Activated CD4-positive, alpha-beta memory T cell treated with anti-CD3 and anti-CD28 coated beads for 36 hours (primary cell): ENCODE measurements around the gene SPTB. TPM values are rescaled to one million over a fixed set of nuclear protein-coding genes. Genes with fewer than 3 reads are reported as not detected.

Experiments used
- CTCF ChIA-PET: fragments of 350-600 bp; sonication (Branson Sonifier 250); formaldehyde crosslinking; loops from one replicate; lab custom pipeline; 2021; ENCODE audit warnings: antibody characterized with exemption, inconsistent platforms; lab: Charles Lee
- POLR2A ChIA-PET: fragments of 350-600 bp; sonication (Branson Sonifier 250); formaldehyde crosslinking; loops from one replicate; lab custom pipeline; 2021; ENCODE audit warnings: antibody characterized with exemption; lab: Charles Lee
- DNase-seq: peaks from one replicate; pipeline ENCODE4 v3.0.0-alpha.2; 2020
- H3K27ac Mint-ChIP-seq: one replicate; pipeline ENCODE4 v1.8.0; 2021; ENCODE audit warnings: mixed read lengths
- H3K27me3 Mint-ChIP-seq: one replicate; pipeline ENCODE4 v1.8.0; 2021; ENCODE audit warnings: mixed read lengths
- H3K36me3 Mint-ChIP-seq: one replicate; pipeline ENCODE4 v1.8.0; 2021; ENCODE audit warnings: mixed read lengths
- H3K4me1 Mint-ChIP-seq: one replicate; pipeline ENCODE4 v1.8.0; 2021; ENCODE audit warnings: low read depth, mixed read lengths
- H3K4me3 Mint-ChIP-seq: one replicate; pipeline ENCODE4 v1.8.0; 2021; ENCODE audit warnings: mild to moderate bottlenecking, mixed read lengths
- H3K9me3 Mint-ChIP-seq: one replicate; pipeline ENCODE4 v1.8.0; 2021; ENCODE audit warnings: mixed read lengths
- intact Hi-C: fragments of 100-400 bp; cut with micrococcal nuclease; formaldehyde crosslinking; loops from one replicate; pipeline ENCODE4 v1.15.1; 2023
- total RNA-seq, 2 experiments: library from RNA; stranded (reverse); gene quantifications; one replicate each; pipeline ENCODE4 v1.2.3, GENCODE V29; 2021

The SPTB gene
- total RNA-seq, 2 experiments from 2014 or later = 0.57 to 0.70 TPM

DNA sequence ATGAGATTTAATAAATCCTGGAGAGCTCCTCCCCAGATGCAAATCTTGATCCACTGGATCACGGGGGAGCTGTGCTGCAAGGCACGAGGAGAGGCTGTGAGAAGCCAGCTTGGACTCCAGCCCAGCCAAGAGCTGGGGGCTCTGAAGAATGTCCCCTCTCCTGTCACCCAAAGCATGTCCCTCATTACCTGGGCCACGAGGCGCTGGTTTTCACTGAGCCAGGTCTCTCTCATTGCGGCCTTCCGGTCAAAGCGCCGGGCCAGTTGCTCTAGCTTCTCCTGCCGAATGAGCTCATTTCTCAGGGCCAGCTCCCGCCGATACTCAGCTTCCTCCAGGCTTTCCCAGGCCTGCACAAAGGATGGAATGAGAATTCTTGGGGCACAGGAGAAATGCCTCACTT is 83.3 kb downstream of the SPTB start:
- Mint-ChIP-seq H3K27ac (no peak overlapping the region), H3K4me1 (no peaks in the 10 kb centered on the region), H3K27me3 (no peaks in the 10 kb centered on the region), H3K36me3 (no peaks in the 10 kb centered on the region), H3K9me3 (no peaks in the 10 kb centered on the region), H3K4me3 (no peak overlapping the region)
- POLR2A ChIA-PET = no interaction called here
- CTCF ChIA-PET = interaction anchor here (0.5 to 1.7 kb wide), 3 partner anchors 11 to 287 kb away, joined by 3 to 4 read pairs (median 3); no protein-coding TSS in a partner anchor
- intact Hi-C loops = no loop called here
- no peak for DNase-seq

DNA sequence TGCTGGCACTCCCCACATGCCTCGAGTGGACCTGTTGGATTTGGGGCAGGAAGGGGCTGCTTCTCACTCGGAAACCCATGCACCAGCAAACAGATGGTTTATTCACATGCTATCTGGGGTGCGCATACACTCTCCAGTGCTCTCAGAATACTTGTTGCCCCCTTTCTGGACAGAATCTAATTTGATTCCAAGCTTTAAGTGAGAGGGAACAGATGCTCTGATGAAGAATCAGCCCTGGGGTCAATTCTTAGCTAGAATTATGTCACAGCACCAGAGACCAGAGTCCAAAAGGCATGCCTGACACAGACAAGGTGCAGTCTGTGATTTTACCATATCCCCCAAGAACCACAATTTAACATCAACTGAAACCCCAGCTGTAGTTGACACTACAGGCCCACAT is 83.8 kb downstream of the SPTB start:
- ChIA-PET POLR2A (no interaction called here), CTCF (interaction anchor here (0.6 to 1.7 kb wide), 3 partner anchors 11 to 31 kb away, joined by 3 to 4 read pairs (median 3); no protein-coding TSS in a partner anchor)
- Mint-ChIP-seq H3K4me1 (no peaks in the 10 kb centered on the region), H3K27ac (no peak overlapping the region), H3K27me3 (no peaks in the 10 kb centered on the region), H3K4me3 (no peak overlapping the region), H3K36me3 (no peaks in the 10 kb centered on the region), H3K9me3 (no peaks in the 10 kb centered on the region)
- intact Hi-C loops = no loop called here
- DNase-seq = no peak

DNA sequence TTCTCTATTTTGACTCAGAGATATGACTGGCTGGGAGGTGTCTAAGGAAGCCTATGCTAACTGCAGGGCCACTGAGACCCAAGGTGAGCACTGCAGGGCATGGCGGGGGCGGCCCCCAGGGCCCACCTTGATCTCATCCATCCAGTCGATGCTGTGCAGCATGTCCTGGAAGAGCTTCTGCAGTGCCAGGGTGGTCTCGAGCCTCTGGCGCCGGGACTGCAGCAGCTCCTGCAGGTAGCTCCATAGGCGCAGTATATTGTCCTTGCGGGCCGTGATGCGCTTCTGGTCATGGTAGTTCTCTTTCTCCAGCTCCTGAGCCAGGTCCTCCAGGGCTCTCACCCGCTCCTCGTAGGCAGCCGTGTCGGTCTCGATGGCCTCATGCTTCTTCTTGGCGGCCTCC is 84.5 kb downstream of the SPTB start:
- no peak overlapping the region for H3K4me3 Mint-ChIP-seq
- ChIA-PET CTCF (interaction anchor here (0.8 to 1.7 kb wide), 3 partner anchors 11 to 96 kb away, joined by 3 to 4 read pairs (median 3); no protein-coding TSS in a partner anchor), POLR2A (no interaction called here)
- H3K27ac Mint-ChIP-seq = no peak overlapping the region
- H3K27me3 Mint-ChIP-seq = no peaks in the 10 kb centered on the region
- intact Hi-C loops = no loop called here
- no peaks in the 10 kb centered on the region for H3K36me3 Mint-ChIP-seq
- no peaks in the 10 kb centered on the region for H3K4me1 Mint-ChIP-seq
- no peaks in the 10 kb centered on the region for H3K9me3 Mint-ChIP-seq
- no peak for DNase-seq

DNA sequence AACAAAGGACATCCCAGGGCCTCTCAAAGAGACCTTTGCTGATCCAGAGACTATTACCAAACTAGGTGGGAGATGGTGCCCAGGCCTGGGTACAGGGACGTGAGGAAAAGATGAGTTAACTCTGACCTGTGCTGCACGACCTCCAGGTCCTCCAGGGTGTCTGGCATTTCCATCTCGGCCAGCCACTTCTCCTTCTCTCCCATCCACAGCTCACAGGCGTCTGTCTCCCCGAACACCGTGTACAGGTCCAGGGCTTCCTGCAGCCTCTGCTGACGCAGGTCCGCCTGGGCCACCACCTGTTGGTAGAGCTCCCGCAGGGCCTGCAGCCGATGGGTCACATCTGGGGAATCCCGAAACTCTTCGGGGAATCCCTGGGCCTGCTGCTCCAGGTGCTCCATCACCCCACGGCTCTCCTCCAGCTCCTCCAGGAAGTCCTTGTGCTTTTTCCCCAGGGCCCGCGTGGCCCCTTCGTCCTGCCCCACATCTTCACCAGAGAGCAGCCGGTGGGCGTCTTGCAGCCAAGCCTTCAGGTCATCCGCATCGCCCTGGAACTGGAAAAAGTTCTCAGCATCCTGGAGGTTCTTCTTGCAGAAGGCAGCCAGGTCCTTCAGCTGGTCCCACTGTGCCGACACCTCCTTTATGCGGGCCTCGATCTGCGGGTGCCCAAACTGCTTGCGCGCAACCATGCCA is 86.7 kb downstream of the SPTB start:
- H3K36me3 Mint-ChIP-seq = no peaks in the 10 kb centered on the region
- CTCF ChIA-PET = interaction anchor here (1.0 to 1.9 kb wide), 3 partner anchors 28 to 121 kb away, joined by 3 to 7 read pairs (median 4); no protein-coding TSS in a partner anchor
- intact Hi-C loops = no loop called here
- DNase-seq = no peak
- no peaks in the 10 kb centered on the region for H3K9me3 Mint-ChIP-seq
- no peak overlapping the region for H3K4me3 Mint-ChIP-seq
- no peaks in the 10 kb centered on the region for H3K4me1 Mint-ChIP-seq
- POLR2A ChIA-PET = no interaction called here
- H3K27me3 Mint-ChIP-seq = no peaks in the 10 kb centered on the region
- no peak overlapping the region for H3K27ac Mint-ChIP-seq

DNA sequence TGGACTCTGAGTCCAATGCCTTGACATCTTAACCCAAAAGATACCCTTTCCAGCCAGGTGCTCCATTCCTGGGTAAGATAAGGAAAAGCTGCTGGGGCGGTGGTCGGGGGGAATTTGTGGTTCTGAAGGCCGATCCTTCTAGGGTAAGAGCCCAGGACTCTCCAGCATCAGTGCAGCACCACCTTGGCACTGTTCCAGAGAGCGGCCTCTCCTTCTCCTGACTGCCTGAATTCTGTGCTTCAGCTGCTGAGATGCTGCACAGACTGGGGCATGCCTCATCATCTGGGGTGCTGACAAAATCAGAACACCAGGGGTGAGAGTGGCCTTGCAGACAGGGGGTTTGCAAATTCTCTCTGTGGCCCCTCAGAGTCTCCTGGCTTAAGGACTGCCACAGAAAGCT is 87.5 kb downstream of the SPTB start:
- intact Hi-C loops = no loop called here
- H3K4me3 Mint-ChIP-seq = no peak overlapping the region
- H3K9me3 Mint-ChIP-seq = no peaks in the 10 kb centered on the region
- CTCF ChIA-PET = interaction anchor here (0.6 to 1.4 kb wide), 4 partner anchors 28 to 98 kb away, joined by 3 to 4 read pairs (median 4); no protein-coding TSS in a partner anchor
- H3K36me3 Mint-ChIP-seq = no peaks in the 10 kb centered on the region
- no peak for DNase-seq
- H3K27ac Mint-ChIP-seq = no peak overlapping the region
- no peaks in the 10 kb centered on the region for H3K27me3 Mint-ChIP-seq
- H3K4me1 Mint-ChIP-seq = no peaks in the 10 kb centered on the region
- POLR2A ChIA-PET = no interaction called here

DNA sequence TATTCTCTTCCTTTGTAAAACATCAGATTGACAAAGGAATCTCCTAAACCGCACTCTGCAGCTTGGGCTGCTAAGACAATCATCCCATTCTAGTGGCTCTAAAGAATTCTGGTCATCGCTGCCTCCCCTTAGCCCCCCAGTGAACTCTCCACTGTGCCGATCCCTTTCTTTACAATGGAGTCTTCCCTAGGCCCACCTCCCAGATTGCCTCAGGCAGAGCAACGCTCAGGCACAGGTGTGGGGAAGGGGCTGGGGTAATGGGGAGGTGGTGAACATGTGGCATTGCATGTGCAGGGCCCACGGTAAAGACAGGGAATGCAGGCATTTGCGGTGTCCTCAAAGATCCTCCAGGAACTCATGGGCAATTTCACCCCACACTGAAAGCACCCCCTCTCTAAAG is 89.2 kb downstream of the SPTB start:
- H3K27ac Mint-ChIP-seq = no peak overlapping the region
- no peak overlapping the region for H3K4me3 Mint-ChIP-seq
- H3K4me1 Mint-ChIP-seq = no peaks in the 10 kb centered on the region
- intact Hi-C loops = no loop called here
- CTCF ChIA-PET = no interaction called here
- no peaks in the 10 kb centered on the region for H3K36me3 Mint-ChIP-seq
- H3K9me3 Mint-ChIP-seq = no peaks in the 10 kb centered on the region
- no peak for DNase-seq
- POLR2A ChIA-PET = no interaction called here
- no peaks in the 10 kb centered on the region for H3K27me3 Mint-ChIP-seq

DNA sequence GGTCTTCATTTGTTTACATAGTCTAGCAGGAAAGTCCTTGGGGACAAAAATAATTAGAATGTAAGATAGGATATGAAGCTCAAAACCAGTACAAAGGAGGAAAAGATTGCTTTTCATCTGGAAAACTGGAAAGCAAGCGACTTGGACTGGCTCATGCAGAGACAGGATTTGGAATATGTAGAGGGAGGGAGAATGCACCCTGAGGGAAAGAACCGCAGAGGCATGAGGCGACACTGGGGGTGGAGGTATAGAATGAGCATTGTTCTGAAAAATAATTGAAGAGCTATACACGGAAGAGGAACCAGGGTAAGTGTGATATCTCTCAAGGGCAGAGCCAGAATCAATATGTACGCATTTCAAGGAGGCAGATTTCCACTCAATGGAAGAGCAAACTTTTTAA is 90.0 kb downstream of the SPTB start:
- Mint-ChIP-seq H3K27ac (no peak overlapping the region), H3K9me3 (no peaks in the 10 kb centered on the region), H3K36me3 (no peaks in the 10 kb centered on the region), H3K4me1 (no peaks in the 10 kb centered on the region), H3K4me3 (no peak overlapping the region), H3K27me3 (no peaks in the 10 kb centered on the region)
- intact Hi-C loops = no loop called here
- CTCF ChIA-PET = interaction anchor here (0.7 to 1.1 kb wide), 2 partner anchors 27 to 33 kb away, joined by 3 read pairs; no protein-coding TSS in a partner anchor
- no peak for DNase-seq
- POLR2A ChIA-PET = no interaction called here

DNA sequence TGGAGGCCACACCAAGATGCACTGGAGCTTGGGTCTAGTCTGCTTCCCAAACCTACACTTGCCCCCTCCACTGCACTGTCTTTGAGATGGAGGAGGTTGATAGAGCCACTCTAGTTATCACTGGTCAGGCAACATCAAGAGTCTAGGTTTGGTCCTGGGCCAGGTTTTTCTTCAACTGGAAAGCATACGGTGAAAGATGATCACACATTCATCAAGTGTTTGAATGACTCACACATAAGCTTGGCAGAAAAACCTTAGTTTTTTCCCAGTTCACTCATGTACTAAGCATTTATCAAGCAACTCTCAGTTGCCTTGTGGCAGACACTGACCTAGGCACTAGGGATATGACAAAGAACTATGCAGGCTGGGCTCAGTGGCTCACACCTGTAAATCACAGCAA is 91.0 kb downstream of the SPTB start:
- Mint-ChIP-seq H3K36me3 (no peaks in the 10 kb centered on the region), H3K9me3 (no peaks in the 10 kb centered on the region), H3K27ac (no peak overlapping the region), H3K27me3 (no peaks in the 10 kb centered on the region), H3K4me3 (no peak overlapping the region), H3K4me1 (no peaks in the 10 kb centered on the region)
- intact Hi-C loops = no loop called here
- ChIA-PET POLR2A (no interaction called here), CTCF (interaction anchor here (0.7 to 1.3 kb wide), 3 partner anchors 26 to 34 kb away, joined by 3 to 4 read pairs (median 3); no protein-coding TSS in a partner anchor)
- no peak for DNase-seq

DNA sequence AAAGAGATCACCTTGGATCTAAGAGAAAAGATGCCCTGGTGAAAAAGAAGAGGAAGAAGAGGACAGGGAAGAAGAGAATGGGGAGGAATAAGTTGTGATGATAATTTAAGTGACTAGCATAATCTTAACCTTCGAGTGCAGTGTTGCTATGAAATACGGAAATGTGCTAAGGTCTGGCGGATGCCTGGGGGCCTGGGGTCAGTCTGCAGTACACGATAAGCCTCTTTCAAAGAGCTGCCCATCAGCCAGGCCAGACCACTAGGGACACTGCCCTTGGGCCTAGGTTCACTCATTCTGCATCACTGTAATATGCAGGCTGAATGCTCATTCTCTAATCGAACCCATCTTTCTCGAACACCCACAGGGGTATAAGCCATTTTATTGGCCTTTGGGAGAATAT is 92.1 kb downstream of the SPTB start:
- Mint-ChIP-seq H3K27ac (no peak overlapping the region), H3K9me3 (no peaks in the 10 kb centered on the region), H3K4me1 (no peaks in the 10 kb centered on the region), H3K4me3 (no peak overlapping the region), H3K36me3 (no peaks in the 10 kb centered on the region), H3K27me3 (no peaks in the 10 kb centered on the region)
- intact Hi-C loops = no loop called here
- no peak for DNase-seq
- ChIA-PET POLR2A (no interaction called here), CTCF (interaction anchor here (1.2 to 1.3 kb wide), 2 partner anchors 27 to 35 kb away, joined by 3 to 4 read pairs; no protein-coding TSS in a partner anchor)

DNA sequence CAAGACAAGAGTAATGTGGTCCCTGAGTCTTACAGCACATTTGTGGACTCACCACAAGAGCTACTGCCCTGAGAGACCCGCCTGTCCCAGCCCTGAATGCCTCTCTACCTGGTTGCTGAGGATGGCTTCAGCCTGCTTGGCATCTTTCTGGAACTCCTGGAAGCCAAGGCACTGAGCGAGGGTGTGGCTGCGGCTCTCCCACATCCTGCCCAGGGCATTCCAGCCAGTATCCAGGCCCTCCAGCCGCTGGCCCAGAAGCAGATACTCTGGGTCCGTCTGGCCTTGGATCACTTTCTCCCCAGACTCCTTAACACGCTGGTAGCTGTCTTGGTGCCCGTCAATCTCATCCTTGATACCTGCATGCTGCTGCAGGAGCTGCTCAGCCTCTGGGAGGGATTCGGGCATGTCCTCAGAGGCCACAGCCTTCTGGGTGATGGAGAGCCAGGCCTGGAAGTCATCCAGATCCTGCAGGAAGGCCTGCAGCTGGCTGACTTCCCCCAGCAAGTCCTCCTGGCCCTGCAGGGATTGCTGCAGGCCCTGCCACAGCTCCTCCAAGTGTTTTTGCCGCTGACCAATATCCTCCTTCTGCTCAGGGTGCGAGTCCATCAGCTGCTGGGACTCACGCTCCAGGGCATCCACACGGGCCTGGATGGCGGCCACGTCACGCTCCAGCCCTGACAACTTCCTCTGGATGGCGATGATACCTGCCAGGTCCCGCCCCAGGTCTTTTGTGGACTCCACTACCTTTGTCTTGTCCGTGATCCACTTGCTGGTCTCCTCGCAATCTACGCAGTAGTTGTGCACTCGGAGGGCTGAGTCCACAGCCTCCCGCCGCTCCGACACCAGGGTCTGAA is 93.2 kb downstream of the SPTB start:
- H3K36me3 Mint-ChIP-seq = no peaks in the 10 kb centered on the region
- H3K27ac Mint-ChIP-seq = no peak overlapping the region
- H3K9me3 Mint-ChIP-seq = no peaks in the 10 kb centered on the region
- no peaks in the 10 kb centered on the region for H3K27me3 Mint-ChIP-seq
- CTCF ChIA-PET = interaction anchor here (1.2 to 1.9 kb wide), 2 partner anchors 21 to 25 kb away, joined by 3 to 5 read pairs; no protein-coding TSS in a partner anchor
- POLR2A ChIA-PET = no interaction called here
- intact Hi-C loops = no loop called here
- no peak overlapping the region for H3K4me3 Mint-ChIP-seq
- DNase-seq = no peak
- H3K4me1 Mint-ChIP-seq = no peaks in the 10 kb centered on the region

DNA sequence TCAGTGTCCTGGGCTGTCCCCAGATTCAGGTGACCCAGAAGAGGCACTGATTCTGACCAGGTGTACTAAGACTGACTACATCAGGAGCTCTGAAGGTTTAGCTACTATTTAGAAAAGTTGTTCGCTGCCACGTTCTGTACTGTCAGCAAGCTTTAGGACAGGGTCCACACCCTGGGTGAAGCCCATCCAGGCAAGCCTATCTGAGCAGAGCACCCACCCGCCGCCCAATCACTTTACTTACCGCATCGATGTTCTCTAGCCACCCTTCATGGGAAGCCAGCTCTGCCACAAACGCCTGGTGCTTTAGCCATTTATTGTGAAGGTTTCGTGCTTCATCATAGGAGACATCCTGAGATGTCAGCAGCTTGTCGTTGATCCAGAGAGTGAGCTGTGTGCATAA is 95.7 kb downstream of the SPTB start:
- no peaks in the 10 kb centered on the region for H3K4me1 Mint-ChIP-seq
- no peaks in the 10 kb centered on the region for H3K9me3 Mint-ChIP-seq
- H3K27ac Mint-ChIP-seq = no peak overlapping the region
- CTCF ChIA-PET = no interaction called here
- no peaks in the 10 kb centered on the region for H3K36me3 Mint-ChIP-seq
- H3K4me3 Mint-ChIP-seq = no peak overlapping the region
- H3K27me3 Mint-ChIP-seq = no peaks in the 10 kb centered on the region
- POLR2A ChIA-PET = no interaction called here
- intact Hi-C loops = no loop called here
- no peak for DNase-seq

DNA sequence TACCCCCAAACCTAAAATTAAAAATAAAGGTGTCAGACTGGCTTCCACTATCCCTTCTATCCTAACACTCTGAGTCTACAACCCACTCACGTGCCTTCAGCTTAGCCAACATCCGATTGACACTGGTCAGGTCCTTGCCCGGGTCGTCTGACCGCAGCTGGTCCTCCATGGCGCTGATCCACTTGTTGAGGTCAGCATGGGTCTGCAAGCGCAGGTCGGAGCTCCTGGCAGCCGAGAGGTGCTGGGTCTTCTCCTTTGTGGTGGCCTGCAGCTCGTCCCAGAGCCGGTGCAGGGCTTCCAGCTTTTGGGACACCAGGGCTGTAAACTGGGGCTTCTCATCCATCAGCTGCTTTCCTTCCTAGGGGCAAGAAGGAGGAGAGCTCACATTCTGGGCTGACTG is 97.5 kb downstream of the SPTB start:
- Mint-ChIP-seq H3K4me1 (no peaks in the 10 kb centered on the region), H3K4me3 (no peak overlapping the region), H3K27me3 (no peaks in the 10 kb centered on the region), H3K36me3 (no peaks in the 10 kb centered on the region), H3K27ac (no peak overlapping the region), H3K9me3 (no peaks in the 10 kb centered on the region)
- DNase-seq = no peak
- ChIA-PET CTCF (interaction anchor here (1.5 to 2.1 kb wide), 3 partner anchors 10 to 110 kb away, joined by 3 to 5 read pairs (median 4); no protein-coding TSS in a partner anchor), POLR2A (no interaction called here)
- intact Hi-C loops = no loop called here
